ENCODE measurements around the gene TAPT1.

The TAPT1 gene

DNA sequence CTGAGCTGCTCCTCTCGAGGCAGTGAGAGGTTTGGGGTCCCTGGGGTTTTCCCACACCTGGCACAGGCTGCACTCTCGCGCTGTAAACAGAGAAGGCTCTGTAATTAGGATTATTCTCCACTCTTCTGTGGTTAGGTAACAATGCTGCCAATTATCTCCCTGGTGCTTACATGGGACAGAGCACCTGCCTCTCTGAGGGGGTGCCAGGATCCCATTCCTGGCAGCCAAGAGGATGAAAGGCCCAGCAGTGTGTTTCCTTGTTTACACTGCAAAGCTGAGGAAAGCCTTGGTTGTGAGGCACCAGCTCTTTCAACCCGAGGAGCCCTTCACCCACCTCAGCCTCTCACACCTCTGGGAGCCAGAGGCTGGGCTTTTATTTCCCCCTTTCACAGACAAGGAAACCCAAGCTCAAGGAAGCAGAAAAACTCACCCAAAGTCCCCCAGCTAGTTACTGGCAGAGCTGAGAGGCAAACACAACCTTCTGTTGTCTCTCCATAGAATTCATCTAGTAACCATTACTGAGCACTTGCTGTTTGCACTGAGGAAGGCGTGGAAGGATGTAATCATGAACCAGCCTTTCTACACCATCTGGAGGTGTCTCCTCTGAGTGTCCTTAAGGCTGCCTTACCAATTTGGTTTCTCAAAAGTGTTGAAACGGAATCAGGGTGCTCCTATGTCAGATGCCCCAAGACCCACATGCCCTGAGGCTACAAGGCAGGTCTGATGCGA is 102.8 kb downstream of the TAPT1 start:
- in situ Hi-C loops (cut with HindIII; ENCODE audit: low pct_ligation_motif_present, low sequenced_read_pairs) = no loop called here
- DNase-seq = no peak
- Histone ChIP-seq H3K36me3 (replicated peaks) (no peaks in the 10 kb centered on the region), H3K4me3 (ENCODE audit: low read depth, low read length) (no peak overlapping the region), H3K27me3 (replicated peaks) (no peaks in the 10 kb centered on the region), H3K27ac (no peak overlapping the region)
- TF ChIP-seq, protein P1, sequence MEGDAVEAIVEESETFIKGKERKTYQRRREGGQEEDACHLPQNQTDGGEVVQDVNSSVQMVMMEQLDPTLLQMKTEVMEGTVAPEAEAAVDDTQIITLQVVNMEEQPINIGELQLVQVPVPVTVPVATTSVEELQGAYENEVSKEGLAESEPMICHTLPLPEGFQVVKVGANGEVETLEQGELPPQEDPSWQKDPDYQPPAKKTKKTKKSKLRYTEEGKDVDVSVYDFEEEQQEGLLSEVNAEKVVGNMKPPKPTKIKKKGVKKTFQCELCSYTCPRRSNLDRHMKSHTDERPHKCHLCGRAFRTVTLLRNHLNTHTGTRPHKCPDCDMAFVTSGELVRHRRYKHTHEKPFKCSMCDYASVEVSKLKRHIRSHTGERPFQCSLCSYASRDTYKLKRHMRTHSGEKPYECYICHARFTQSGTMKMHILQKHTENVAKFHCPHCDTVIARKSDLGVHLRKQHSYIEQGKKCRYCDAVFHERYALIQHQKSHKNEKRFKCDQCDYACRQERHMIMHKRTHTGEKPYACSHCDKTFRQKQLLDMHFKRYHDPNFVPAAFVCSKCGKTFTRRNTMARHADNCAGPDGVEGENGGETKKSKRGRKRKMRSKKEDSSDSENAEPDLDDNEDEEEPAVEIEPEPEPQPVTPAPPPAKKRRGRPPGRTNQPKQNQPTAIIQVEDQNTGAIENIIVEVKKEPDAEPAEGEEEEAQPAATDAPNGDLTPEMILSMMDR (IDR thresholded peaks at IDR 0.05; ENCODE audit: low read depth, low read length, missing control alignments) = no peak

DNA sequence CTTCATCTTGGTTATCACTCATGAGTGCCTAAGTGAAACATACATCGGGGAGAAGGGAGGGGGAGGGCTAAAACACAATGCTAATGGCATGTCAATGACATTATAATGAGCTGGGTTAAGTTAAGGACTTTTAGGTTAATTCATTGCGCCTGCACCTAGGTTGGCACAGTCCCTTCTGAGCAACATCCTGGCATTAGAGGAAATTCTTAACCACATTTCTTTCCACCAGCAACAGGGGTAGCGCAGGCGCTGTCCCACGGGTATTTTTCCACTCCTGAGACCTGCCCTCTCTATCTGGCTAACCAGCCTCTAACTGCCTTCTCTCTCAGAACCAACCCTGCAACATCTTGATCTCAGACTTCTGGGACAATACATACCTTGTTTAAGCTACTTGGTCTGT is 103.5 kb downstream of the TAPT1 start:
- TF ChIP-seq, protein P1 (IDR thresholded peaks at IDR 0.05; ENCODE audit: low read depth, low read length, missing control alignments) = no peak
- in situ Hi-C loops (cut with HindIII; ENCODE audit: low pct_ligation_motif_present, low sequenced_read_pairs) = no loop called here
- Histone ChIP-seq H3K27me3 (replicated peaks) (no peaks in the 10 kb centered on the region), H3K4me3 (ENCODE audit: low read depth, low read length) (no peak overlapping the region), H3K36me3 (replicated peaks) (no peaks in the 10 kb centered on the region), H3K27ac (no peak overlapping the region)
- DNase-seq = no peak

DNA sequence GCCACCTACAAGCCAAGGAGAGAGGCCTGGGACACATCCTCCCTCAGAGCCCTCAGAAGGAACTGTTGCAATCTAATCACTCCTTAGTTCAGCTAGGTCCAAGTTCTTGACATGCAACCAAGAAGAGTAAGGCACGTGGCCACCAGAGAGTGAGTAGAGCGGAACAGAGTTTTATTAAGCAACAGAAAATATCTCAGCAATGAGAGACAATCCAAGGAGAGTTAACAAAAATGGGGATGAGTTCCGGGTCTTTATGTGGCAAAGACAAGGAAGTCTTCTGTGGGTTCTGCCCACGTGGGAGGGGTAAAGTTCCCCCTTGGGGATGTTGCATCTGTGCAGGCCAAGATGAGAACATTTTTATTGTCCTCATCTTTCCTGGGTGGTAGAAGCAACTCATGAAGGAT is 104.0 kb downstream of the TAPT1 start:
- DNase-seq = no peak
- in situ Hi-C loops (cut with HindIII; ENCODE audit: low pct_ligation_motif_present, low sequenced_read_pairs) = no loop called here
- H3K27ac ChIP-seq = no peak overlapping the region
- TF ChIP-seq, protein P1 (IDR thresholded peaks at IDR 0.05; ENCODE audit: low read depth, low read length, missing control alignments) = no peak
- H3K36me3 ChIP-seq (replicated peaks) = no peaks in the 10 kb centered on the region
- H3K4me3 ChIP-seq (ENCODE audit: low read depth, low read length) = no peak overlapping the region
- H3K27me3 ChIP-seq (replicated peaks) = no peaks in the 10 kb centered on the region

DNA sequence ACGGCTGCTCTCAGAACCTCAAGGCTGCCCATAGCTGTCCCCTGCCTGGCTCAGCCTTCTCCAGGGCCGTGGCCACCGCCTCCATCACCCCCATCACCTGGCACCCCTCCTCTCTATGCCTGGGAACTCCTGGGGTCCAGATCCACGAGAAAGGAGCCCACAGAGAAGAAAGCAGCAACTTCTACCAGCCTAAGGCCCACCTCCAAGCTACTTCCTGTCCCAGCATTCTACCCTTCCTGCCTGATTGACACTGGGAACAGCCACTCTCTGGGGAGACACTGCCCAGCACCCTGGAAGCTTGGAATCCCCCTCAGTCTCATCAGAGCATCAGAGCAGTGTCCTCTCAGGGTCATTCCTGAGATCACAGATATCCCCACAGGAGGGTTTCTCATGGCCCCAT is 105.6 kb downstream of the TAPT1 start:
- Histone ChIP-seq H3K36me3 (replicated peaks) (no peaks in the 10 kb centered on the region), H3K4me3 (ENCODE audit: low read depth, low read length) (no peak overlapping the region), H3K27ac (no peak overlapping the region), H3K27me3 (replicated peaks) (no peaks in the 10 kb centered on the region)
- DNase-seq = no peak
- TF ChIP-seq, protein P1 (IDR thresholded peaks at IDR 0.05; ENCODE audit: low read depth, low read length, missing control alignments) = no peak
- in situ Hi-C loops (cut with HindIII; ENCODE audit: low pct_ligation_motif_present, low sequenced_read_pairs) = no loop called here

DNA sequence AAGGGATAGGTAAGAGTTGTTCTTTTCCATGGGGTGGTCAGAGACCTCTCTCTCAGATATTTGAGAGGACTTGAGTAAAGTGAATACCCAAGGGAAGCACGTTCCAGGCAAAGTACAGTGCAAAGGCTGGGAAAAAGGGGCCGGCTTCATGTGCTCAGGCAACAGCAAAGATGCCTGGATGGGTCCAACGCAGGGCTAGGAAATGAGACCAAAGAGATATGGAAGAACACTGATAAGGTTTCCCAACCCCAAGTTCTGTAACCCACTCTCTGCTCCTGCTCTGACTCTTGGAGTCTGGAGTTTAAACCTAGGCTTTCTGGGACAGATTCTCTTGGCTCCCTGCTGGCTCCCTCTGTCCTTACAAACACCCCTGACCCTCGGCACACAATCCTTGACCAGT is 106.3 kb downstream of the TAPT1 start:
- in situ Hi-C loops (cut with HindIII; ENCODE audit: low pct_ligation_motif_present, low sequenced_read_pairs) = no loop called here
- H3K4me3 ChIP-seq (ENCODE audit: low read depth, low read length) = no peak overlapping the region
- H3K27me3 ChIP-seq (replicated peaks) = no peaks in the 10 kb centered on the region
- H3K27ac ChIP-seq = no peak overlapping the region
- no peaks in the 10 kb centered on the region for H3K36me3 ChIP-seq (replicated peaks)
- TF ChIP-seq, protein P1 (IDR thresholded peaks at IDR 0.05; ENCODE audit: low read depth, low read length, missing control alignments) = no peak
- no peak for DNase-seq

DNA sequence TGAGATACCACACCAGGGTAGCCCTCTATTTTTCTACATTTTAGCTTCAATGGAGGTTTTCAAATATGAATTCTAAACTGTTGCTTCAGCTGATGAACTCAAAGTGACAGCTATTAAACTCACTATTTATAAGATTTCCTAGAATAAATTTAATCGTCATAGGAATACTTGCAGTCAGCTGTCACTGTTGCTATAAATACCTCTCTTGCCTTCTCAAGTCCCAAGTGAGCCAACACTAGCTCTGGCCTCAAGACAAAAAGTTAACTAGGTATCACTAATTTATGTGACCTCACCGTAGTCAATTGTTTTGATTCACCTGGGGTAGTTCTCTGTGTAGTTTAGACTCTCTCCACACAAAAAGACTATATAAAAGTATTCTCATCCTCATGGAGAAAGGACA is 108.2 kb downstream of the TAPT1 start:
- in situ Hi-C loops (cut with HindIII; ENCODE audit: low pct_ligation_motif_present, low sequenced_read_pairs) = no loop called here
- Histone ChIP-seq H3K36me3 (replicated peaks) (no peaks in the 10 kb centered on the region), H3K4me3 (ENCODE audit: low read depth, low read length) (no peak overlapping the region), H3K27ac (no peak overlapping the region), H3K27me3 (replicated peaks) (no peaks in the 10 kb centered on the region)
- TF ChIP-seq, protein P1 (IDR thresholded peaks at IDR 0.05; ENCODE audit: low read depth, low read length, missing control alignments) = no peak
- no peak for DNase-seq
